GM18498 (cell line): ENCODE data around the gene CRYGS.
A peak's percentile ranks its signal among the peaks of the same experiment; 100 is the strongest.
"Not testable (repeated sequence)": the region's sequence is repeated elsewhere in the genome, so short reads cannot be mapped to it uniquely, and the experiment has no call there.

Experiments used
- ATAC-seq: cut with Tn5 transposase; IDR thresholded peaks from one replicate; pipeline ENCODE4 v1.9.1; 2021; ENCODE audit warnings: mild to moderate bottlenecking, moderate library complexity; ENCODE audit not compliant: unreplicated experiment

Gene CRYGS

GRCh38 chr3:186564586-186564985 lies 20.4 kb upstream of the CRYGS start:
- ATAC-seq = no peak

GRCh38 chr3:186552408-186553031 lies 8.3 kb upstream of the CRYGS start:
- ATAC-seq = no peak

GRCh38 chr3:186551387-186551786 lies 7.2 kb upstream of the CRYGS start:
- no peak for ATAC-seq

GRCh38 chr3:186549497-186549896 lies 5.3 kb upstream of the CRYGS start:
- ATAC-seq = no peak

GRCh38 chr3:186540835-186541226 lies 3.3 kb downstream of the CRYGS start:
- ATAC-seq = no peak

GRCh38 chr3:186540221-186540834 lies 3.9 kb downstream of the CRYGS start:
- ATAC-seq = peak; percentile 64

- no peak for ATAC-seq
These were observed 5.4 kb downstream of the CRYGS start for GRCh38 chr3:186538779-186539178.

- ATAC-seq = no peak
These were observed 7.0 kb downstream of the CRYGS start for GRCh38 chr3:186536883-186537844.

GRCh38 chr3:186534113-186534669 lies 10.0 kb downstream of the CRYGS start:
- peak; percentile 85 for ATAC-seq

- peak; percentile 65 for ATAC-seq
These were observed 11.5 kb downstream of the CRYGS start for GRCh38 chr3:186532598-186533072.

GRCh38 chr3:186531694-186532093 lies 12.5 kb downstream of the CRYGS start:
- not testable (repeated sequence) for ATAC-seq

- no peak for ATAC-seq
These were observed 13.8 kb downstream of the CRYGS start for GRCh38 chr3:186530415-186530814.

GRCh38 chr3:186529201-186529999 lies 14.8 kb downstream of the CRYGS start:
- ATAC-seq = no peak

- ATAC-seq = peak; percentile 60
These were observed 17.9 kb downstream of the CRYGS start for GRCh38 chr3:186526256-186526606.

- ATAC-seq = peak; percentile 23
These were observed 18.6 kb downstream of the CRYGS start for GRCh38 chr3:186525369-186526255.

GRCh38 chr3:186524616-186525015 lies 19.6 kb downstream of the CRYGS start:
- ATAC-seq = no peak

GRCh38 chr3:186523434-186523833 lies 20.7 kb downstream of the CRYGS start:
- ATAC-seq = no peak

- ATAC-seq = no peak
These were observed 21.2 kb downstream of the CRYGS start for GRCh38 chr3:186523022-186523421.
